HepG2 (cell line): Measurements from ENCODE around the gene IGSF21. TPM values are rescaled to one million over a fixed set of nuclear protein-coding genes. Genes with fewer than 3 reads are reported as not detected.

Experiments used
- ATAC-seq: fragments of 200-7000 bp; cut with Tn5 transposase; 3 replicates; pipeline ENCODE4 v1.9.1; 2020; ENCODE audit warnings: mild to moderate bottlenecking, moderate library complexity
- BruUV-seq: library from RNA; stranded (reverse); fragments of 400-500 nt; replicated peaks from 2 replicates; lab custom pipeline; 2021; lab: Mats Ljungman, UMichigan
- CTCF ChIA-PET: fragments of 300-600 bp; formaldehyde crosslinking; extraction: SDS; loops from one replicate; lab custom pipeline; 2021; ENCODE audit warnings: low total read pairs, inconsistent platforms, low intra/inter-chr PET ratio; lab: Yijun Ruan, JAX
- POLR2A ChIA-PET: fragments of 350-600 bp; sonication (Branson Sonifier 250); formaldehyde crosslinking; loops from one replicate; lab custom pipeline; 2020; ENCODE audit warnings: antibody characterized with exemption, inconsistent platforms; lab: Yijun Ruan, JAX
- DNase-seq: peaks from one replicate; pipeline ENCODE4 v3.0.0-alpha.2; 2015; ENCODE audit warnings: low spot score
- FAIRE-seq: peaks from 3 replicates; lab custom pipeline; 2011; peaks lifted over from hg19 to GRCh38; lab: Jason Lieb, UNC
- H2AFZ ChIP-seq: one replicate; pipeline ENCODE4 v1.6.1; 2011; ENCODE audit warnings: low read length, inconsistent platforms
- H3K27ac ChIP-seq: fragments of 300-600 bp; 3 replicates; pipeline ENCODE4 v1.8.0; 2011; ENCODE audit warnings: mixed run types, mild to moderate bottlenecking, mixed read lengths, low read length, inconsistent platforms; ENCODE audit not compliant: insufficient read depth; ENCODE audit errors: extremely low read length
- H3K27me3 ChIP-seq, 2 experiments: fragments of 200-600 bp in 1 of 2; 2 replicates in 1 of 2; 3 replicates in 1 of 2; pipeline versions ENCODE4 v1.6.0 to v1.8.0; 2011; ENCODE audit warnings: low read length in 2 of 2, mild to moderate bottlenecking in 2 of 2, moderate library complexity in 2 of 2, inconsistent platforms in 1 of 2; ENCODE audit not compliant: insufficient read depth in 2 of 2, control insufficient read depth in 1 of 2
- H3K36me3 ChIP-seq, 2 experiments: fragments of 200-600 bp in 1 of 2; replicated peaks in 1 of 2; 2 replicates in 1 of 2; 3 replicates in 1 of 2; pipeline versions ENCODE4 v1.5.1 to v1.8.0; 2011; ENCODE audit warnings: low read length in 2 of 2, inconsistent platforms in 1 of 2; ENCODE audit not compliant: insufficient read depth in 2 of 2, control insufficient read depth in 1 of 2
- H3K4me1 ChIP-seq: 2 replicates; pipeline ENCODE4 v1.5.1; 2012; ENCODE audit warnings: low read length, inconsistent platforms; ENCODE audit not compliant: insufficient read depth
- H3K4me2 ChIP-seq: 2 replicates; pipeline ENCODE4 v1.6.0; 2011; ENCODE audit warnings: low read depth, low read length, inconsistent platforms
- H3K4me3 ChIP-seq, 3 experiments: fragments of 200-600 bp in 1 of 3; sonication (generic), shearing (Covaris generic) in 1 of 3; replicated peaks in 1 of 3; 2 replicates each; pipeline ENCODE4 v1.5.1; 2011 to 2016; ENCODE audit warnings: low read length in 3 of 3, inconsistent platforms in 2 of 3, low read depth in 2 of 3, mild to moderate bottlenecking in 2 of 3, control low read depth in 1 of 3, mixed read lengths in 1 of 3; ENCODE audit not compliant: insufficient read depth in 1 of 3
- H3K79me2 ChIP-seq: one replicate; pipeline ENCODE4 v1.6.1; 2011; ENCODE audit warnings: low read length, inconsistent platforms; ENCODE audit not compliant: insufficient read depth
- H3K9ac ChIP-seq: 2 replicates; pipeline ENCODE4 v1.6.0; 2011; ENCODE audit warnings: mild to moderate bottlenecking, low read depth, low read length, inconsistent platforms; ENCODE audit not compliant: insufficient read depth
- H3K9me3 ChIP-seq: 2 replicates; pipeline ENCODE4 v1.5.1; 2012; ENCODE audit warnings: mild to moderate bottlenecking, low read length
- H4K20me1 ChIP-seq: 2 replicates; pipeline ENCODE4 v1.6.0; 2011; ENCODE audit warnings: inconsistent platforms, mild to moderate bottlenecking, low read length, moderate library complexity; ENCODE audit not compliant: insufficient read depth
- CENPBD1 ChIP-seq: sonication (generic); formaldehyde crosslinking; IDR thresholded peaks from 2 replicates; pipeline ENCODE4 v1.8.0; 2022; ENCODE audit warnings: missing genetic modification reagents, low read depth, mild to moderate bottlenecking, borderline replicate concordance
- CHD2 ChIP-seq: IDR thresholded peaks from 2 replicates; pipeline ENCODE4 v1.6.1; 2011; ENCODE audit warnings: low read depth, low read length, improper control_type of control experiment
- DR1 ChIP-seq: sonication (generic); formaldehyde crosslinking; IDR thresholded peaks from 2 replicates; pipeline ENCODE4 v1.8.0; 2021; ENCODE audit warnings: mild to moderate bottlenecking, missing genetic modification reagents, inconsistent platforms
- ELF3 ChIP-seq: IDR thresholded peaks from 2 replicates; pipeline ENCODE4 v1.6.1; 2016; ENCODE audit warnings: missing genetic modification reagents, missing compliant biosample characterization
- GTF3A ChIP-seq: sonication (generic); formaldehyde crosslinking; conservative IDR thresholded peaks from 2 replicates; pipeline ENCODE4 v1.4.0; 2020; ENCODE audit warnings: mild to moderate bottlenecking, missing genetic modification reagents
- HCFC1 ChIP-seq: fragments of 150-350 bp; IDR thresholded peaks from 2 replicates; pipeline ENCODE4 v1.6.1; 2014; ENCODE audit warnings: low read depth, low read length
- HNF1B ChIP-seq: sonication (generic); formaldehyde crosslinking; IDR thresholded peaks from 2 replicates; pipeline ENCODE4 v1.5.1; 2020; ENCODE audit warnings: mild to moderate bottlenecking, moderate library complexity, missing genetic modification reagents
- LRRFIP1 ChIP-seq: sonication (generic); formaldehyde crosslinking; conservative IDR thresholded peaks from 2 replicates; pipeline ENCODE4 v1.4.0; 2020; ENCODE audit warnings: missing genetic modification reagents
- MEF2D ChIP-seq: sonication (generic); formaldehyde crosslinking; IDR thresholded peaks from 2 replicates; pipeline ENCODE4 v1.5.1; 2020; ENCODE audit warnings: mild to moderate bottlenecking, missing genetic modification reagents
- NCOA2 ChIP-seq: sonication (generic); formaldehyde crosslinking; IDR thresholded peaks from 2 replicates; pipeline ENCODE4 v1.8.0; 2022; ENCODE audit warnings: inconsistent platforms
- SMAD1 ChIP-seq: sonication (generic); formaldehyde crosslinking; IDR thresholded peaks from 2 replicates; pipeline ENCODE4 v1.4.0; 2020; ENCODE audit warnings: missing genetic modification reagents, low read depth, mild to moderate bottlenecking, borderline replicate concordance
- STAT6 ChIP-seq: sonication (generic); formaldehyde crosslinking; IDR thresholded peaks from 2 replicates; pipeline ENCODE4 v1.4.0; 2020; ENCODE audit warnings: missing genetic modification reagents, mild to moderate bottlenecking, borderline replicate concordance
- TCF12 ChIP-seq, 2 experiments: fragments of 450-650 bp in 1 of 2; sonication (generic) in 1 of 2; formaldehyde crosslinking in 1 of 2; IDR thresholded peaks; 2 replicates each; pipeline versions ENCODE4 v1.6.1 to v1.8.0; 2017 to 2022; ENCODE audit warnings: antibody characterized with exemption in 1 of 2, mild to moderate bottlenecking in 1 of 2, missing genetic modification reagents in 1 of 2, moderate library complexity in 1 of 2
- ZBTB7B ChIP-seq: sonication (generic); formaldehyde crosslinking; IDR thresholded peaks from 2 replicates; pipeline ENCODE4 v1.4.0; 2020; ENCODE audit warnings: missing genetic modification reagents
- ZNF710 ChIP-seq: sonication (generic); formaldehyde crosslinking; IDR thresholded peaks from 2 replicates; pipeline ENCODE4 v1.5.0; 2020; ENCODE audit warnings: mild to moderate bottlenecking, missing genetic modification reagents, borderline replicate concordance
- WGBS: methylation state at CpG from one replicate; pipeline ENCODE4 v1.1.6; 2017; ENCODE audit warnings: low lambda C conversion rate; 5-methylcytosine and 5-hydroxymethylcytosine counted together
- in situ Hi-C: cut with HindIII; loops from 2 replicates; pipeline ENCODE4 v1.10.0; 2017; ENCODE audit warnings: low pct_unique_long_range_greater_than_20kb; ENCODE audit not compliant: extremely low pct_ligation_motif_present
- intact Hi-C: fragments of 100-400 bp; cut with micrococcal nuclease; formaldehyde crosslinking; loops from one replicate; pipeline ENCODE4 v1.10.0; 2022; ENCODE audit not compliant: unreplicated experiment
- polyA plus RNA-seq, 8 experiments: library from polyadenylated mRNA; depleted of rRNA in 3 of 8; stranded (reverse) in 7 of 8; unstranded in 1 of 8; fragments of >200 nt; fragmentation: Illumina TruSeq in 4 of 8; extraction: Trizol in 4 of 8; gene quantifications; 2 replicates each; pipeline versions ENCODE4 v1.2.1 to v1.2.3, GENCODE V29; 2011 to 2016; ENCODE audit warnings: low read depth in 4 of 8, missing spikeins in 1 of 8, mixed read lengths in 1 of 8; ENCODE audit not compliant: insufficient read depth in 1 of 8
- total RNA-seq, 5 experiments: library from RNA; depleted of rRNA; stranded (reverse); fragments of >200 nt; fragmentation: Illumina TruSeq; extraction: Trizol; gene quantifications; 2 replicates each; pipeline ENCODE4 v1.2.3, GENCODE V29; 2016; ENCODE audit warnings: low read depth in 1 of 5

The IGSF21 gene
- total and polyA plus RNA-seq, 2 of the 13 experiments (the other 11 are each of a cell fraction or from before 2014, with no cell fraction given) = not detected

- intact Hi-C loops (no loop called here), in situ Hi-C loops (no loop called here)
- POLR2A ChIA-PET = no interaction called here
- no peak for FAIRE-seq
- no TSS peak for BruUV-seq
- no peaks in the 10 kb centered on the region for H3K9me3 ChIP-seq
- no peaks in the 10 kb centered on the region for H3K4me1 ChIP-seq
- H2AFZ ChIP-seq = no peak overlapping the region
- no peak overlapping the region for H3K27ac ChIP-seq
- CTCF ChIA-PET = no interaction called here
- no peaks in the 10 kb centered on the region for H3K79me2 ChIP-seq
- H3K27me3 ChIP-seq = peaks cover under 1 to 2% of the 10 kb centered on the region in 2 experiments; a peak in 2 of 5 replicates
- 29% methylated on average over 6 of the region's 6 CpGs for WGBS
- no peak overlapping the region for H3K4me3 ChIP-seq
- H3K9ac ChIP-seq = no peak overlapping the region
- H3K4me2 ChIP-seq = no peak overlapping the region
- H3K36me3 ChIP-seq = no peaks in the 10 kb centered on the region
- no peak for DNase-seq
- ATAC-seq = no peak
- no peaks in the 10 kb centered on the region for H4K20me1 ChIP-seq
- TF ChIP-seq NCOA2 (CRISPR knock-in tag) (no peak), ELF3 (CRISPR knock-in tag) (no peak), SMAD1 (CRISPR knock-in tag) (no peak), TCF12 (IDR thresholded peaks at IDR 0.05) (no peak), TCF12 (CRISPR knock-in tag; IDR thresholded peaks at IDR 0.05) (no peak), ZNF710 (CRISPR knock-in tag) (no peak), LRRFIP1 (CRISPR knock-in tag) (no peak), DR1 (CRISPR knock-in tag) (no peak), CENPBD1 (CRISPR knock-in tag) (no peak), HNF1B (no peak), CHD2 (no peak), GTF3A (CRISPR knock-in tag) (no peak), HCFC1 (no peak), STAT6 (CRISPR knock-in tag) (no peak), ZBTB7B (no peak), MEF2D (CRISPR knock-in tag) (no peak)
Observed at GRCh38 chr1:18264450-18265039, 156.9 kb downstream of the IGSF21 start.
